ENCODE measurements around the gene RHEB. TPM values are rescaled to one million over a fixed set of nuclear protein-coding genes. Genes with fewer than 3 reads are reported as not detected.

Gene RHEB
- total RNA-seq, 2 donors from 2014 or later, result 66.8 to 67.6 TPM

GRCh38 chr7:151512353-151512752 lies 7.3 kb downstream of the RHEB start:
- TF ChIP-seq CTCF (IDR thresholded peaks at IDR 0.05), result no peak
- no peaks in the 10 kb centered on the region for H3K4me1 ChIP-seq
- H3K9ac ChIP-seq (ENCODE audit: low read depth in 2 of 2, low read length in 2 of 2), result no peak overlapping the region
- no peak overlapping the region for H3K27ac ChIP-seq
- H3K36me3 ChIP-seq, result no peaks in the 10 kb centered on the region
- intact Hi-C loops (cut with DNase I), result no loop called here
- no peak overlapping the region for H3K4me3 ChIP-seq
- H3K9me3 ChIP-seq, result no peaks in the 10 kb centered on the region
- H3K27me3 ChIP-seq, result no peaks in the 10 kb centered on the region
- DNase-seq, result no peak

- H3K9ac ChIP-seq (ENCODE audit: low read depth in 2 of 2, low read length in 2 of 2), result no peak overlapping the region
- intact Hi-C loops (cut with DNase I), result no loop called here
- TF ChIP-seq CTCF (IDR thresholded peaks at IDR 0.05), result no peak
These were observed 7.7 kb downstream of the RHEB start for GRCh38 chr7:151511946-151512345.

GRCh38 chr7:151511270-151511669 lies 8.4 kb downstream of the RHEB start:
- no peak for DNase-seq
- H3K27me3 ChIP-seq, result no peaks in the 10 kb centered on the region
- H3K4me3 ChIP-seq, result no peak overlapping the region
- H3K27ac ChIP-seq, result no peak overlapping the region
- no peaks in the 10 kb centered on the region for H3K9me3 ChIP-seq
- no peak for TF ChIP-seq CTCF (IDR thresholded peaks at IDR 0.05)
- no peaks in the 10 kb centered on the region for H3K36me3 ChIP-seq
- H3K9ac ChIP-seq (ENCODE audit: low read depth in 2 of 2, low read length in 2 of 2), result no peak overlapping the region
- intact Hi-C loops (cut with DNase I), result no loop called here
- no peaks in the 10 kb centered on the region for H3K4me1 ChIP-seq

More at GRCh38 chr7:151511946-151512345, 7.7 kb downstream of the RHEB start:
- Histone ChIP-seq H3K4me1 (no peaks in the 10 kb centered on the region), H3K9me3 (no peaks in the 10 kb centered on the region), H3K27ac (no peak overlapping the region), H3K27me3 (no peaks in the 10 kb centered on the region), H3K36me3 (no peaks in the 10 kb centered on the region), H3K4me3 (no peak overlapping the region)
- DNase-seq, result no peak

GRCh38 chr7:151509670-151510333 lies 9.9 kb downstream of the RHEB start:
- Histone ChIP-seq H3K36me3 (no peaks in the 10 kb centered on the region), H3K4me1 (no peaks in the 10 kb centered on the region), H3K27me3 (no peaks in the 10 kb centered on the region), H3K27ac (no peak overlapping the region), H3K9me3 (no peaks in the 10 kb centered on the region), H3K4me3 (no peak overlapping the region), H3K9ac (ENCODE audit: low read depth in 2 of 2, low read length in 2 of 2) (no peak overlapping the region)
- TF ChIP-seq CTCF (IDR thresholded peaks at IDR 0.05), result no peak
- peak; percentile 31 for DNase-seq
- intact Hi-C loops (cut with DNase I), result no loop called here

GRCh38 chr7:151508991-151509390 lies 10.7 kb downstream of the RHEB start:
- no peak for TF ChIP-seq CTCF (IDR thresholded peaks at IDR 0.05)
- Histone ChIP-seq H3K36me3 (no peaks in the 10 kb centered on the region), H3K4me3 (no peak overlapping the region), H3K27me3 (no peaks in the 10 kb centered on the region), H3K4me1 (no peaks in the 10 kb centered on the region), H3K9ac (ENCODE audit: low read depth in 2 of 2, low read length in 2 of 2) (no peak overlapping the region), H3K9me3 (no peaks in the 10 kb centered on the region), H3K27ac (no peak overlapping the region)
- intact Hi-C loops (cut with DNase I), result no loop called here
- DNase-seq, result no peak
